Suppressor macrophage treated with lipopolysaccharide for 1 hour (primary cell): ENCODE data around the gene GNG8.
"Not testable (repeated sequence)": the region's sequence is repeated elsewhere in the genome, so short reads cannot be mapped to it uniquely, and the experiment has no call there.

ENCODE experiments used
- DNase-seq, 3 donors: peaks; one replicate each; pipeline ENCODE4 v3.0.0-alpha.2; 2020 to 2022

The GNG8 gene

GRCh38 chr19:46644720-46645119, 8.7 kb upstream of the GNG8 start:
- no peak for DNase-seq

GRCh38 chr19:46640656-46641055, 4.7 kb upstream of the GNG8 start:
- DNase-seq: no peak

- peak; percentile 77 to 89 (median 81) for DNase-seq
These were observed 3.6 kb upstream of the GNG8 start for GRCh38 chr19:46639358-46640182.

GRCh38 chr19:46637224-46637623, 1.2 kb upstream of the GNG8 start:
- no peak for DNase-seq

GRCh38 chr19:46634656-46635218, 1.3 kb downstream of the GNG8 start:
- no peak for DNase-seq

GRCh38 chr19:46634045-46634655, 1.9 kb downstream of the GNG8 start:
- DNase-seq: peak; percentile 91 to 98 (median 93)

GRCh38 chr19:46633130-46633529, 2.9 kb downstream of the GNG8 start:
- no peak for DNase-seq

- peak in 2 of 3 donors; percentile 39 to 42 for DNase-seq
These were observed 4.5 kb downstream of the GNG8 start for GRCh38 chr19:46631481-46631880.

GRCh38 chr19:46630586-46631205, 5.3 kb downstream of the GNG8 start:
- peak in 1 of 3 donors; percentile 31 for DNase-seq

GRCh38 chr19:46629546-46630025, 6.4 kb downstream of the GNG8 start:
- DNase-seq: peak in 1 of 3 donors; percentile 31

GRCh38 chr19:46628970-46629369, 7.0 kb downstream of the GNG8 start:
- not testable (repeated sequence) for DNase-seq

GRCh38 chr19:46626446-46626845, 9.6 kb downstream of the GNG8 start:
- peak; percentile 61 to 69 (median 69) for DNase-seq

GRCh38 chr19:46625731-46626130, 10.3 kb downstream of the GNG8 start:
- no peak for DNase-seq

- DNase-seq: peak; percentile 77 to 86 (median 81)
These were observed 10.9 kb downstream of the GNG8 start, which contains the start of gene PTGIR for GRCh38 chr19:46624958-46625661. TSS of gene PTGIR (minus strand) at chr19:46625089. CDS start at chr19:46624225, 864 bp downstream.

GRCh38 chr19:46623915-46624502, 12.0 kb downstream of the GNG8 start:
- no peak for DNase-seq

- no peak for DNase-seq
These were observed 13.9 kb downstream of the GNG8 start for GRCh38 chr19:46622118-46622446.

GRCh38 chr19:46621191-46622117, 14.5 kb downstream of the GNG8 start:
- DNase-seq: no peak

- no peak for DNase-seq
These were observed 15.3 kb downstream of the GNG8 start for GRCh38 chr19:46620716-46621115.

GRCh38 chr19:46620267-46620666, 15.7 kb downstream of the GNG8 start:
- no peak for DNase-seq

GRCh38 chr19:46618670-46619231, 17.3 kb downstream of the GNG8 start:
- peak; percentile 69 to 74 (median 70) for DNase-seq

GRCh38 chr19:46617601-46618000, 18.4 kb downstream of the GNG8 start:
- no peak for DNase-seq
